Superior temporal gyrus (tissue), 1 donor: ENCODE data around the gene PON3.

Source experiments
- DNase-seq: peaks from one replicate; pipeline ENCODE4 v3.0.0-alpha.2; 2016; ENCODE audit errors: extremely low spot score

PON3 gene

DNA sequence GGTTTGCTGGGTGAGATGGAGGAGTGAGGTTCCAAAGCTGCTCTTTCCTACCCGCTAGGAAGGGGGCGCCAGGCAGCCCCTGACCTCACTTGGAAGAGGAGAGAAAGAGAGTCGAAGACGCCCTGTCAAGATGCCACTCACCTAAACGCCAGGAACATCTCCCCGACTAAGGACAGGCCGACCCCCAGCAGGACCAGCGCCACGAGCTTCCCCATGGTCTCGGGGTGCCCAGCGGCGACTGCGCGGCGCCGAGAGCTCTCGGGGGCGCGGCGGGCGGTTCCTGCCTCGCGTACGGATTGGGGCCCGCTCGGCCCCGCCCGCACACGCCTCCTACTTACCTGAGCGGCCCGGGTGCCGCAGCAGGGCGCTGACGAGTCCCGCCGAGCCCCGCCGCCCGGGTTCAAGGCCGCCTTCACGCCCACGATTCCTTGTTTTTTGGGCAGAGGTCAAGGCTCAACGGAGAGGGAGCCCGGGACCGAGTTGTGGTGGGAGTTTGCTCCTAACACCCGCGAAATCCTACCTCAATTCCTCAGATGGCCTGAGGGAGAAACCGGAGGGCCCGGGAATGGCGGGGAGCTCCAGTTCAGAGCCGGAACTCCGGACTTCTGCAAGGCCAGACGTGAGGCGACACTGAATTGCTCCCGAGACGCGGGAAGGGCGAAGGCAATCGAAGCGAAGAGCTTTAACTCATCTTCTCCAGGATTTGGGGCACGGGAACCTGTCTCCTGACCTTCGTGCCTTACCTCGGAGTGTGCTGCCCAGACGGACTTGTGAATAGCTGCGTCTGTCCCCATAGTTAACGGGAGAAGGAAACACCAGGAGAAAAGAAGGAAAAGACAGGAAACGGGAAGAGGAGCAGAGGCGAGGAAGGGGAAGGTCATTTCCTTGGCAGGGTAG, at the start of gene PON3:
Gene PON3, minus strand, starts transcription at position 240 of the 897 bp plus-strand sequence. Its CDS starts 25 bp downstream, at position 215.
- no peak for DNase-seq

- no peak for DNase-seq
Measured at GRCh38 chr7:95444796-95445195, 48.6 kb upstream of the PON3 start.

GRCh38 chr7:95441042-95441823, 45.1 kb upstream of the PON3 start:
- no peak for DNase-seq

DNA sequence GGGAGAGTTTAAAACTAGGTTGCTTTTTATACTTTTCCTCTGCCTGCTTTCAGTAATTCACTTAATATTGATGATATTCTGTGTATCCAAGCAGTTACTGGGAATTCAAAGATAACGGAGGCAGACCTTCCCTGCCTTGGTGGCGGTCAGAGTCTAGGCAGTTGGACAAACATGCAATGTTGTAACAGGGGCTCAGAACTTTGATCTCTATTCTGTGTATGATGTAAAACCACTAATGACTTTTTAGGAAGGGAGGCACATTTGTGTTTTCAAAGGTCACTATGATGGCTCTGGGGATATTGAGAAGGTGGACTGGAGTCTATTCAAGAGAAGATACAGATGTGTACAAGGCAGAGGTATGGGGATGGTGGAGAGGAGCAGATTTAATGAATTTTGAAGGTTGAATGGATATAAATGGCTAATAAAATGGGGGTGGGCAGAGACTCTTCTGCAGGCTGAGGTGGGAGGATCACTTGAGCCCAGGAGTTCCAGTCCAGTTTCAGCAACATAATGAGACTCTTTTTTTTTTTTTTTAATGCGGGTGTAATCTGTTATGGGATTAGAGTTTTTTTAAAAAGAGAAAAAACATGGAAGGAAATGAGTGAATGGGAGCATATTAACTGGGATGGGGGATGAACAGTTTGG, 44.3 kb upstream of the PON3 start:
- DNase-seq = no peak

DNA sequence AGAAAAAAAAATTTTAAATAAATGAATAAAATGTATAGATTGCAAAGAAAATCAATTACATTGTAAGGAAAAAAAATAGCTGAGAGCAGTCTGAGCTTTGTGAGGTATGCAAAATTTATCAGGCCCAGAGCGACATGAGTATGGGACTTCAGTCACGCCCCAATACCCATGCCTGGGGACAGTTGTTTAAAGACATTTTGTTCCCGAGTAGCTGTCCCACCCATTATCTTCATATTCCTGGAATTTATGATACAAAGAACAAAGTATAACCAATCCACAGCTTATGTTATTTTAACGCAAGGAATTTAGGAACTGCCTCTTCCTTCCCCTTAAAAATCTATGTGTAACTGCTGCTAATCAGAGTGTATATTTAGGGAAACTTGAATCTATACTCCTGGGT, 40.2 kb upstream of the PON3 start:
- no peak for DNase-seq

DNA sequence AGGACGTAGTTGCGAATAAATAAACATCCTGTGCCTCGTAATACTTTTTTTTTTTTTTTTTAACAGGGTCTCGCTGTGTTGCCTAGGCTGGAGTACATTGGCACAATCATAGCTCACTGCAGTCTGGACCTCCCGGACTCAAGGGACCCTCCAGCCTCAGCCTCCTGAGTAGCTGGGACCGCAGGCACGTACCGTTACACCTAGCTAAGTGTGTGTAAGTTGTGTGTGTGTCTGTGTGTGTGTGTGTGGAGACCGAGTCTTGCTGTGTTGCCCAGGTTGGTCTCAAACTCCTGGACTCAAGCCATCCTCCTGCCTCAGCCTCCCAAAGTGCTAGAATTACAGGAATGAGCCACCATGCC, 39.2 kb upstream of the PON3 start:
- no peak for DNase-seq

- DNase-seq = peak; percentile 68
Measured at GRCh38 chr7:95434557-95435421, 38.6 kb upstream of the PON3 start, which contains the start of gene PON2. Gene PON2 (minus strand): TSS chr7:95435028. CDS start chr7:95434951, 77 bp downstream.

GRCh38 chr7:95433952-95434556, 37.9 kb upstream of the PON3 start:
- no peak for DNase-seq

DNA sequence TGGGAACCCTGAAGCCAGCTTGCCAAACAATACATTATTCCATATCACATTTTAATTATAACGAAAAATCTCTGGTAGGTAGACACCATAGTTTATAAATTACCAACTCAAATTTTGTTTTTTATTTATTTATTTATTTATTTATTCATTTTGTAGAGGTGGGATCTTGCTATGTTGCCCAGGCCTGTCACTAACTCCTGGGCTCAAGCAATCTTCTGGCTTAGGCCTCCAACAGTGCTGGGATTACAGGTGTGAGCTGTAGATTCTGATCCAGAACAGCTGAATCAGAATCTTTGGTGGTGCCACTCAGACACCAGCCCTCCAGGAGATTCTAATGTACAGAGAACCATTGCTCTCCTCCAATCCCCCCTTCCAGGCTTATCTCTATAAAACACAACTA, 37.0 kb upstream of the PON3 start:
- DNase-seq = no peak

GRCh38 chr7:95432606-95433005, 36.4 kb upstream of the PON3 start:
- no peak for DNase-seq

DNA sequence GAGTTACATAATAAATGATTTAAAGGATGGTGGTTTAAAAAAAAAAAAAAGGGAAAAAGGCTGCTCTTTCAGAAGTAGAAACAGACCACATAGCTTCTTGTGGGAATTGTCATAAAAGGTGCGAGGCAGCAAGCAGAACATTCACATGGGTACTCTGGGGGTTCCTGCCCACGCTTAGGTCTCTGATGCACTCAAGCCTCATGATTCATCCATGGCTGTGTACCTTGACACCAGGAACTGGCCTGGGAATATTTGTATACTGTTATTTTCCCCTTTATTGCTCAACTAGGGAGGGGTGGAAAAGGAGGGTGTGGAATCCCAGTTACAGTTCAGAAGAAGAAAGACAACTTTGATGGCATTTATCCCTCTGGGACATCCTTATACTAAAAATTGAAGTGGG, 34.7 kb upstream of the PON3 start:
- DNase-seq = no peak

DNA sequence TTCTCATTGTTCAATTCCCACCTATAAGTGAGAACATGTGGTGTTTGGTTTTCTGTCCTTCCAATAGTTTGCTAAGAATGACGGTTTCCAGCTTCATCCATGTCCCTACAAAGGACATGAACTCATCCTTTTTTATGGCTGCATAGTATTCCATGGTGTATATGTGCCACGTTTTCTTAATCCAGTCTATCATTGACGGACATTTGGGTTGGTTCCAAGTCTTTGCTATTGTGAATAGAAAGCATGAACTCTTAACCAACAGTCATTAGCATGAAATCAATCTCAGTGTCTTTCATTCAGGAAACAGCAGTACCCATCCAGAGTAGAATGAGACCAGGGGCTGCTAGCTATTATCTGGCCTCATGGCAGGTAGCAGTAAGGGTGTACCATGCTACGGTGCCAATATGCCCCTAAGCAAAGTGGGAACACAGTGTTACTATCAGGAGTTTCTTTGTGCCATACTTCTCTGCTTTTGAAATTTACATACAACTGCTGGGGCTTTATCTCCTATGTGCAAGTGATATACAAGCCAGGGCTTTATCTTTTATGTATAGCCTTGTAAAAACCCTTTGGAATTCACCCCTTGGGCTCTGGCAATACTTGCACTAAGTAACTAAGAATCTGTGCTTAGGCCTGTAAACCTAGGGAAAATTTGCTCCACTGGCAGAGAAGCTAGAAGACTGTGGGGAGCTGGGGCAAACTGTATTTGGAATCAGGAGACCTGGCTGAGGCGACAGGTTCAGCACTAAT, 33.2 kb upstream of the PON3 start:
- DNase-seq = no peak

DNA sequence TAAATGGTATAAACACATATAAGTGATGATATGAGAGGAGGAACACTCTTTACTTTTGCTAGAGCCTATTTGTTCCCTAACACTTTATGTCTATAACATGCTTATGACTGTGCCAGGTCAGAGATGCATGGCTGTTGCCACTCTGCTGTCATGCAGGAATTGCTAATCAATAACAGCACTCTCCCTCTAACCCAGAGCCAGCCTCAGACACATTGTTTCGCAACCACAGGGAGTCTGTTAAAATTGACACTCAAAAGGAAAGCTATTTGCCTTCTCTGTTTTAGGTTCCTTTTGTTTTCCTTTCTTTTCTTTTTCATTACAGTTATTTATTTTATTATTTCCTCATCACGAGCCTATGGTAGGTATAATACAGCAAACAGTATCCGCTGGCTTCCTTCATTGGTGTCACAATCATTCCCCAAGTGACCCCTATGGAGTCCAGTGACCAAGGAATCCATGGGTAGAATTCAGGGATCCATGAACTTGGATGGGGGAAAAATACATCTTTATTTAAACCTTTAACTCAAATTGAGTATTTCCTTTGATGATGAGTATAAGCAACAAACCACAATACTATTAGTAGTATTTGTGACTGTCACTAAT, 31.8 kb upstream of the PON3 start:
- DNase-seq = no peak

DNA sequence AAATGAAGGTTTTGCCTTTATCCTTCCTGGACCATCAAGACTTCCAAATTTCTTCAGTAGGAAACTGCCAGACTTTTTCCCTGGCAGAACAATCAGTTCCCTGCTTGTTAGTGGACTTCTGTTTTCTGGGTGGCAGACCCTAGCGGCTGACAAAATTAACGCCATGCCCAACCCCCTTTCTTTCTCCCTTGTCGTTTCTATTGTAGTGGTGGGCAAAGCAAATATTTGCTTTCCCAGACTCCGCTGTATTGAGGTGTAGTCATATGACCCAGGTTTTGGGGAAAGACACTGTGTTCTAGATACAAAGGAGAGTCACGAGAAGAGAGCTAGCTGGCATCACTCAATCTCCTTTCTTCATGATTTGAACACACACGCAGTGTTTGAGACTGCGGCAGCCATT, 31.0 kb upstream of the PON3 start:
- DNase-seq = peak; percentile 66

DNA sequence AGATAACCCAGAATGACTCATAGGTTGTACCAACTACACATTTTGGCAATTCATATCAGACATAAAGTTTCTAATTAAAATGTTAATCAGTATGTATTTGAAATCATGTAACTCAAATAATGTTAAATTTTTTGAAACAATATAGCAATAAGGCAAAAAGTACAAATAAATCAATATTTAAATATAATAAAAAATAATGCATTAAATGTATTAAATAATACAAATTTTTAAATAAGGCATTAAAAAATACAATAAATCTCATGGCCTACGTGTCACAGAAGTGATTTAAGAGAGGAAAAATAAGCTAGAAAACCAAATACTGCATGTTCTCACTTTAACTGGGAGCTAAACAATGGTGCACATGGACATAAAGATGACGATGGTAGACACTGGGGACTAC, 29.5 kb upstream of the PON3 start:
- no peak for DNase-seq

DNA sequence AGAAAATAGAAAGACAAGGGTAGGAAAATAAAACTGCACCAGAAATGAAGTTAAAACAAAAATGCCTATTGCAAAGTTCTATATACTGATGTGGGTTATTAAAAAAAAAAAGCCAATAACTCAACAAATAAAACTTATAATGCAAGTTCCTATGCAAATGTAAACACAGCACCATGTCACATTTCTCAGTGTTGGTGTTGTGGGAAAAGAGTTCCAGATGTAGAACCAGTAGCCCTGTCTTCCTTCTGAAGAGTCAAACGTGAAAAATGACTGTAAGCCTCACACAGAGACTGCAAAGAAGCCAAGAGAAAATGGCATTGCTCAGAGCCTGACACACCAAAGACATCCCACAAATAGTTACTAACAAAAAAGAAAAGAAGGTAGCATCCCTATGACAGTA, 28.5 kb upstream of the PON3 start:
- no peak for DNase-seq

DNA sequence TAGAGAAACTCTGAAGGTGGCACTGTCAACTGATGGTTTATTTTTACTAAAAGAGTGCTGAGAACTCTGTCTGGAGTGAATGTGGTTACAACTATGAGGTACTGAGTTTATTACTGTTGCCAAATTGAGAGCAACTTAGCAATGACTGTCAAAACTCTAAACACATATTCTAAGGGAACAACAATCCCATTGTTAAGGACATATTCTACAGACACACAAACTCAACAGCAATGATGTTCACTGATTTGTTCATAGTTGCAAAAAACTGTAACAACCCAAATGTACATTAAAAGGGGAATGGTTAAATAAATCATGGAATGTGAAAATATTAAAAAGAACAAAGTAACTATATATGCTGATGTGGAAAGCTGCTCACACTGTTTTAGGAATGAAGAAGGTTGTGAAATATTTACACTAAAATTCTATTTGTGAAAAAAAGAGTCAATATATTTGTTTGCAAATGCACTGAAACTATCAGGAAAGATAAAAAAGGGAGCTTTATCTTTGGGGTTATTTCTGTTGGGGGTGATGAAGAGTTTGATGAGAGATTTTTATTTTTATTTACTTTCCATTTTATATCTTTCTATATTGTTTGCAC, 25.8 kb upstream of the PON3 start:
- DNase-seq = no peak

DNA sequence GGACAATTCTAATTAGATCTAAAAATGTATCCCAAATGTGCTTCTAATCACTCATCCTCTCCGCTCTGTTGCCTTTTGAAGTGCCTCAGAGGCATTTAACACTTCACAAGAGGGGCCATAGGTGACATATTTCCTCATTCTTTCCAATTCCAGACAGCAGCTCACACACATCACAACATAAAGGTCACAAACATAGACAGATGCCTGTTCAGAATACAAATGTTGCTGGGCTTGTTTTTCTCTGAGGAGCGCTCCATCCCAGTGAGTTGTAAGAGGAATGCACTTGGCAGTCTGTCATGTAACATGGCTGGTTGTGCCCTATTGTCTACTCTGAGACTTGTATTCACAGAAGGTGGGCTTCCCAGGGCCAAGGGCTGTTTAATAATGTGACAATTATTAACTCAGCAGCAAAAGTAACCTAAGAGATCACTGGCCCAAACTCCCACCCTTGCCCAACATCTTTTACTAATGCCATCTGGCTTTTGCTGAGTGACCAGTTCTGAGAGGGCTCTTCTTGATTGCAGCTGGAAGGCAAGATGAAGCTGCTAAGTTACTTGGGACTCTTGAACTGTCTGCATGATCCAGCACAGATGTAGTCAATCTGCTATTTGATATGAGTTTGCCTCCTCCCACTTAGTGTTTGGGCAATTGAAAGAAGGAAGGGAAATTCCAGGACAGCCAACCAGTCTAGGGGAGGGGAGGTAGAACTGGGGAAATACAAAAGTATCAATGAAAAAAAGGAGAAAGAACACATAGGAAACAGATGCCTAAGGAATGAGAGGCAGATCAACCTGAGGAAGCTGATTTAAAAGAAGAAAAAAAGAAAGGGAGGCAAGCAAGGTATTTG, 25.0 kb upstream of the PON3 start:
- DNase-seq = peak; percentile 80

GRCh38 chr7:95412075-95412474, 15.9 kb upstream of the PON3 start:
- no peak for DNase-seq
